GM18517 (cell line): Measurements from ENCODE around the gene ARHGAP23.

Source experiments
- ATAC-seq: cut with Tn5 transposase; IDR thresholded peaks from one replicate; pipeline ENCODE4 v1.9.1; 2021; ENCODE audit warnings: mild to moderate bottlenecking, moderate library complexity; ENCODE audit not compliant: unreplicated experiment

ARHGAP23 gene

GRCh38 chr17:38440614-38441397 is 12.5 kb downstream of the ARHGAP23 start:
- no peak for ATAC-seq

GRCh38 chr17:38441429-38442061 is 13.3 kb downstream of the ARHGAP23 start:
- ATAC-seq = no peak

DNA sequence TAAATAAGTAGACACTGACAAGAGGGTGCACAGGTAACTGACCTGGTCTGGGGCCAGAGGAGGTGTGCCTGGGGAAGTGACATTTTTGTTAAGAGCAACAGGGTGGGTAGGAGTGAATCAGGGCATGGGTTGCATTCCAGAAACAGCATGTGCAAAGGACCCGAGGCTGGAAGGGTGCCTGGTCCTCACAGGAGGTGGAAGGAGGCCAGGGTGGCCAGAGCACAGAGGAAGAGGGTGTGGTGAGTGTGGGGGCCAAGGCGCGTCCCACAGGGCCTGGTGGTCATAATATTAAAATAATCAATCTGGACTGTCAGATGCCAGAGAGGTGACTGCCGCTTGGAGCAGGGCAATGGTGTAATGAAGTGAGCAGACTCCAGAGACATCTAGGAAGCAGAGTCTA is 14.3 kb downstream of the ARHGAP23 start:
- ATAC-seq = no peak

DNA sequence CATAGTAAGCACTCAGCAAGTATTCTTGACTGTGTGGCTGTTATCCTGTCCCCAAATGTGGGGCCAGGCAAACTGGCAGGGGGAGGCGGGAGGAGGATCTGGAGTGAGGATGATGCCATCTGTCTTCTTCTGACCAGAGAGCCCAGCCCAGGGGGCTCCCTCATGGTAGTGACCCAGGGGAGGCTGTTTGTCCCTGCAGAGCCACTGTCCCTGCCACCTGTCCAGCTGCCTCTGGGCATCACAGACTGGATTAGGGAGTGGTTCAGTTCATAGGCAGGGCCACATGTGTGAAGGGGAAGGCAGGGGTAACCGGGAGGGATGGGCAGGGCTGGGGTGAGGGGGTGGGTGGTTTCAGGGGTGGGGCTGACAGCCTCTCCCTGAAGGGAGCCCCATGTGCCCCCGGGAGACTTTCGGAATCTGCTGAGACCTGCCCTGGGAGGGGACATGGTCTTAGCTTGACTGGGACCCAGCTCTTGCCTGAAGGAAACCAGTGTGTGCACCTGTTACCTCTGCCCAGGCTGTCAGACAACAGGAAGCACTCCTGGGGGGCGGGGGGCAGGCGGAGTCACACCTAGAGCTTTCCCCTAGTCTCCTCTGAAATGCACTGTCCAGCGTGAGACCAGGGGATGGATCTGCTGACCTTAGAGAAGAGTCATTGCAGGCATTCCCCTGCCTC is 15.2 kb downstream of the ARHGAP23 start:
- no peak for ATAC-seq

GRCh38 chr17:38444151-38444550 is 15.9 kb downstream of the ARHGAP23 start:
- no peak for ATAC-seq

- ATAC-seq = no peak
Measured at GRCh38 chr17:38447502-38448085, 19.3 kb downstream of the ARHGAP23 start.

DNA sequence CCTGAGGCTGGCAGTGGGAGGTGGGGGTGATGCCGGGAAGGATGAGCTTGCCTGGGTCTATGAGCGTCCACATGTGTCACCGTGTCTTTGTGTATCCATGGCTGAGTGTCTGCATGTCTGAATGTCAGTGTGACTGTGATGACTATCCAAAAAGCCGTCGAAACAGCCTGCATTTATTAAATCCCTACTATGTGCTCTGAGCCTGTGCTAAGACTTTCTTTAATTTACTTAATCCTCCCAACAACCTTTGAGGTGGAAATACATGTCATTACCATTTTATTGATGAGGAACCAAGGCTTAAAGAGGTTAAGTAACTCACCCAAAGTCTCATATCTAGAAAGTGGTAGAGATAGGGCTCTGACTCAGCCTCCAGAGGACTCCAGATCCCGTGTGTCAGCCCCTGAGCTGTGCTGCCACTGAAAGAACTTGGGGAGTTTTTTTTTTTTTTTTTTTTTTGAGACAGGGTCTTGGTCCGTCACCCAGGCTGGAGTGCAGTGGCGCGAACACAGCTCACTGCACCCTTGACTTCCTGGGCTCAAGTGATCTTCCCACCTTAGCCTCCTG is 20.0 kb downstream of the ARHGAP23 start:
- no peak for ATAC-seq

GRCh38 chr17:38449364-38449763 is 21.1 kb downstream of the ARHGAP23 start:
- no peak for ATAC-seq

DNA sequence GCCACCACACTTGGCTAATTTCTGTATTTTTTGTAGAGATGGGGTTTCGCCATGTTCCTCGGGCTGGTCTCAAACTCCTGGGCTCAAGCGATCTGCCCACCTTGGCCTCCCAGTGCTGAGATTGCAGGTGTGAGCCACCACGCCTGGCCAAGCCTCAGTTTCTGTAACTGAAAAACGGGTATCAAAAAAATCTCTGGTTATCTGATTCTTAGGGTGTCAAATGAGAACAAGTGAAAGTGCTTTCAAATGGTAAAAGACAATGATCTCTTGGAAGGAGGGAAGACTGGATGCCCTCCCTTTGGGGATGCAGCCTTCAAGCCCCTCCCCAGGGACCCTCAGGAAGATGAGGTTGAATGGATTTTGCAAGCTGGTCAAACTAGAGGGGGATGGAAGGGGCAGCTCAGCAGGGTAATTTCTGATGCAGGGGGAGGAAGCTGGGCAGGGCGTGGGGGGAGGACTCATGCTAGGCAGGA is 22.3 kb downstream of the ARHGAP23 start:
- no peak for ATAC-seq

- ATAC-seq = no peak
Measured at GRCh38 chr17:38451030-38451839, 23.0 kb downstream of the ARHGAP23 start.

GRCh38 chr17:38451840-38452529 is 23.7 kb downstream of the ARHGAP23 start:
- no peak for ATAC-seq

GRCh38 chr17:38452719-38453118 is 24.5 kb downstream of the ARHGAP23 start:
- no peak for ATAC-seq

DNA sequence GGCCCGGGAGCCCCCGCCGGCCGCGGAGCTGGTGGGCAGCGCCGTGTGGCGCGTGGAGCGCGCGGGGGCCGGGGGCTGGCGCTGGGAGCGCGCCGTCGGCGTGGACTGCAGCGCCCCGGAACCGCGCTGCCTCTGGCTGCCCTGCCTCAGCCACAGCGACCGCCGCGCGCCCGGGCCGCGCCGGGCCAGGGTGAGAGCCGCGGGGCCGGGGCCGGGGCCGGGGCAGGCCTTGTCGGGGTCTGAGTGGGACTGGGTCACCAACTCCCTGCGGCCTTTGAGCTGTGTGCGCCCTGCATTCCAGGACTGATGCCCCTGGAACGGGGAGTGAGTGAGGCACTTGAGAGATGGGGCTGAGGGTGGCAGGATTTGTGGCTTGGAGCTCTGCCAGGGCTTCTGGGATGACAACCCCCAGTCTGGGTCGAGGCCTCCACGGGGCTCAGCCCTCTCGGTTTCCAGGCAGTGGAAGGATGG is 25.7 kb downstream of the ARHGAP23 start:
- ATAC-seq = no peak

DNA sequence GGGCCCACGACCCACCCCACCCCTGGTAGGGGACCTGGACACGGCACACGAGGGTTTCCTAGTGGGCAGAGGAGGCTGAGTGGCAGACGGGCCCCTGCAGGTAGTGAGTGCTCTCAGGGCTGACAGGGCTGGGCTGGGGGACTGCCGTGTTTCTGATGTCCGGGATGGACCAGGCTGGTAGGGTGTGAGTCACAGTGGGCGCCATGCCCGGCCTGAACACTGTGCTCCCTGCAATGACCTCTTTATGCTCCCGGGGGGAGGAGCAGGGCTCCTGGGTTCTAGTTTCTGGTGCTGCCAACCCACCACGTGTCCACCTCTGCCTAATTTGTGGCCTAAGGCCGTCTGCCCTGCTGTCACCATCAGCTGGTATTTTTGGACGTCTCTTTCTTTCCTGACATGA is 26.3 kb downstream of the ARHGAP23 start:
- no peak for ATAC-seq

DNA sequence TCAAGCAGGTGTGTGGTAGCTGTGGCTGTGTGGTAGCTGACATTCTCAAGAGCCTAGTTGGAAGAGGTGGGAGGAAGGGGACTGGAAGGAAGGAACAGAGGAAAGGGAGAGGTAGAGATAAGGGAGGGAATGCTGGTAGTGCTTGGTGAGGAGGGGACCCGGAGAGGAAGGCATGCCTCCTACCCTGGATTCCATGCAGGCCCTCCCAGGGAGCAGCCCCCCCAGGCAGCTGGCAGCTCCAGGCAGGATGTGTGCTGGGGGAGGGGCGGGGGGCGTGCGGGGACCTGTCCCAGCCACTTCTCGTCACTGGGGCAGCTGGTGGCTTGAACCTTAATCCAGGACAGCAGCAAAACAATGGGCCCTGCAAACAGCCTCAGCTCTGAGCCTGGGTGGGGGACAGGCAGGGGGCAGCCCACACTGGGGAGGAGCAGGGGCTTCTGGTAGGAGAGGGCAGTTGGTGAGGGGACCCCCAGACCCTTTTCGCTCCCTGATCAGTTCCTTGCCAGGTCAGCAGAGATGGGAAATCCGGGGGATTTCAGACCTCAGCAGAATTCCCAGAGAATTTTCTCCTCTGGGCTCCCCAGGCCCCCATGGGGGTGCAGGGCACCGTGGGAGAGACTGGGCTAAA is 27.1 kb downstream of the ARHGAP23 start:
- no peak for ATAC-seq

DNA sequence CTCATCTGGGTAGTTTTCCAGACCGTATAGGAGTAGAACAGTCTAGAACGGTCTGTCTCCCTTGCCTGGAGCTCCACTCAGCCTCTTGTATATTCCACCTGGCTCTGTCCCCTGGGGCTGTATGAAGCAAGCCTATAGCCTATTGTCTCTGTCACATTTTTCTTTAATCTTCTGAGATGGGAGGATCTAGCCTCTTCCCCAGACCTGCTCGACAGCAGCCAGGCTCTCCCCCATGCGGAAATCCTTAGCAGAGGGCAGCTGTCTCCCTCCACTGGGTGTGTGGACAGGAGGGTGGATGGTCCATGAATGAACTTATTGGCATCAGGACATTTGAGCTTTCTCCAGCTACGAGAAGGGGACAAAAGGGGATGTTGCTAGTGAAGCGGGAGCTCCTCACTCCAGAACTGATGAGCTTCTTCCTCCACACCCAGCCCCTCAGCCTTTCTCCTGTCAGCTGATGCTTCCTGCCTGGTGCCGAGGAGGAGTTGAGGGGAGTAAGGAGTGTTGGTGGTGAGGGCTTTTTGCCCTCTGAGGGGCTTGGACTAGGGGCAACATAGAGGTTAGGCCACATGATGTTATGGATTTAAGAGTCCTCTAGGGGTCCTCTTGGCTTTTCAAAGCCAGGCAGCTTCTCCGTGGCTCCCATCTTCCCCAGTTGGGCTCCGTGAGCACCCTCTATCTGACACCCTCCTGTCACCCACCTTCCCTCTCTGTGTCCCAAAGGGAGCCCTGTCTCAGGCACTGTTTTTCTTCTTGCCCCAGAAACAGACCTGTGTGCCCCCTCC is 28.0 kb downstream of the ARHGAP23 start:
- ATAC-seq = no peak

DNA sequence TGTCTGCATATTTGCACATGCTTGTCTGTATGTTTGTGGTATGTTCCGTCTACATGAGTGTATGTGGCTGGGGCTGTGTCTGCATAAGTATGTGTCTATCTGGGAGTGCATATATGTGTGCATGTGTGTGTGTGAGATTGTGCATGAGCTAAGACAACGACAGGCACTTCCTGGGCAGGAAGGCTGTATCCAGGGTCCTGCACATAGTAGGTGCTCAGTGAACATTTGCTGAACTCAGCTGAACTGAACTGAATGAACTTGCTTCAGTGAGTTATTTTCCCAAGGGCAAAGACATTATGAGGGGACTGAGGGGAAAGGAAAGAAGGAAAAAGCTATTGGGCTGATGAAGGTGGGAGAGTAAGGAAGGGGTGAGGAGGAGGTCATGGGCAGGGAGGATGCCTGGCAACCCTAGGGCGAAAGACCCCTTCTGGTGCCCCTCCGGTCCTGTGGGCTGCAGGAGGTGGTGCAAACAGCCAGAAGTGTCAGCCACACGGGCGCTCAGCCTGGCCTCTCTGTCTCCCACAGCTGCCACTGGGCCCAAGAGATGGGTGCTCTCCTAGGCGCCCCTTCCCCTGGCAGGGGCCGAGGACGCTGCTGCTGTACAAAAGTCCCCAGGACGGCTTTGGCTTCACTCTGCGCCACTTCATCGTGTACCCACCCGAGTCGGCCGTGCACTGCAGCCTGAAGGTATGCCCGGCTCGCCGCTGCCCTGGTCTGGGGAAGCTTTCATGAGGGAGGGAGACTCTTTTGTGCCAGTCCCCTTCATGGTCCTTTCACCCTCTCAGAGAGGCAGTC is 29.5 kb downstream of the ARHGAP23 start:
- ATAC-seq = no peak

DNA sequence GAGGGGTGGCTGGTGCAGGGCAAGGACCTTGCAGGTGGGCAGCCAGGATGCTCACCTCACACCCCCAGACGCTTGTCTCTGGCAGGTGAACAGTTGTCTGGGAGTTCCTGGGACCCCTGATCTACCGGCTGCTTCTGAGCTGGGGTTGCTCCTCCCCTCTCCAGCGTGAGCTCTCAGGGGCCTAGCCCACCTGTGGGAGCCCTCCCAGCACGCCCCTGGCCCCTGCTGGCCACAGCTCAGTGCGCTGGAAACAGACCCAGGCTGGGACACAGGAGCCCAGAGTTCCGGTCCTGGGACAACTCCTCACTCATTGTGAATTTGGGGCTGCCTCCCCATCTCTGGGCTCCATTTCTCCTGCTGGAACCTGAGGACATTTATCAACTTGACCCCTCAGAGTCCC is 30.3 kb downstream of the ARHGAP23 start:
- ATAC-seq = no peak
